ENCODE data around the gene CCDC171.
"Not testable (repeated sequence)": the region's sequence is repeated elsewhere in the genome, so short reads cannot be mapped to it uniquely, and the experiment has no call there.

CCDC171 gene

DNA sequence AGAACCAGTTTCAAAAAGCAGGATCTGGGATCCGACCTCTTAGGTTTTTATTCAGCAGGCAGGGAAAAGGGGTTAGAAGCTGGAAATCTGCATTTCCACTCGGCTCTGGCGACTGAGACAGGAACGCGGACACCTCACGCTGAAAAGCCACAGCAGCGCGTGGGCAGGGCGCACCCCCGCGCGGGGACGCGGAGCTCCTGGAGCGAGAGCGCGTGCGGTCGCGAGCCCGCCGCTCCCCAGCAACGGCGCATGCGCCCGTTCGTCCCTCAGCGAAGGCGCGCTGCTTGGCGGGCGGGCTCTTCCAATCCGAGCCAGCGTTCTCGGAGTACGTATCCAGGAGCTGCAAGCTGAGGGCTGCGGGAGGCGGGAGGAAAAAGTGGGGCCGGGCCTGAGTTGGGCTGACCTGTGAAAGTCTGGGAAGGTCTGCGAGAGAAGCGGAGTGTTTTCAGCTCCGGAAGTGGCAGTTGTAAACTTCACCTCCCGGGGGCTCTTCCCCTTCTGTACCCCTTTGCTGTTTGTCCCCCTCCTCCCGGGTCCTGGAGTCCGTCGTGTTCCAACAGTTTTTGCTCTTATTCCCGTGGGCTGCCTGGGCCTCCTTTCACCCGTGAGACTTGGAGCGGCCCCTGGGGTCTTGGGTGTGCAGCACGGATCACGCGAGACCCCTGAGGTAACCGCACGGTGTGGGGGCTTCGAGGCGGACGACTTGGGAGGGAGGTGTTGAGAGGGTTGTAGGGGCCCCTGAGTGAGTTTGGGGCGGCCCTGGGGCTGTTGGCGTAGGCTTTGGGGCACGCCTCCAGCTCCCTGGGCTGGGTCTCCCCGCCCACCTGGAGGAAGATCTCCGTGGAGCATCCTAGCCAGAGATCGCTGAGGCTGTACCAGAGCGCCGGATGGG lies at the start of gene CCDC171:
Gene CCDC171, plus strand, starts transcription at position 408 of the 892 bp plus-strand sequence. CDS start 11,046 bp downstream, outside the sequence.
- DNase-seq, result peak; percentile 100

DNA sequence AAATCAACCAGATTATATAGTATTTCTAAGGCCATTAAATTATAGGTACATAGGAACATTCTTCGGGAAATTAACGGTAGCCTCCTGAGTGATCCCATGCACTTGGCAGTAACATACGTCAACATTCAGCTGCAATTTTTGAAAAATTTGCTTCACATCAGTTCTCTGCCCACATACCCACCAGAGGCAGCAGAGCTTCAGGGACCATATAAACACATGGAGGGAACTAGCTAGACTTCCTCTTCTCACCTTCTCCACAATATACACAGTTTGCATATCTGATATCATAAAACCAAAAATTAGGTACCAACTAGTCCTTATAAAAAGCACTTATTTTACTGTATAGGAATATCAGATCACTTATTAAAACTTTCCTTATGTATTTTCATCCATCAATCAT lies 46.9 kb upstream of the CCDC171 start:
- no peak for DNase-seq

DNA sequence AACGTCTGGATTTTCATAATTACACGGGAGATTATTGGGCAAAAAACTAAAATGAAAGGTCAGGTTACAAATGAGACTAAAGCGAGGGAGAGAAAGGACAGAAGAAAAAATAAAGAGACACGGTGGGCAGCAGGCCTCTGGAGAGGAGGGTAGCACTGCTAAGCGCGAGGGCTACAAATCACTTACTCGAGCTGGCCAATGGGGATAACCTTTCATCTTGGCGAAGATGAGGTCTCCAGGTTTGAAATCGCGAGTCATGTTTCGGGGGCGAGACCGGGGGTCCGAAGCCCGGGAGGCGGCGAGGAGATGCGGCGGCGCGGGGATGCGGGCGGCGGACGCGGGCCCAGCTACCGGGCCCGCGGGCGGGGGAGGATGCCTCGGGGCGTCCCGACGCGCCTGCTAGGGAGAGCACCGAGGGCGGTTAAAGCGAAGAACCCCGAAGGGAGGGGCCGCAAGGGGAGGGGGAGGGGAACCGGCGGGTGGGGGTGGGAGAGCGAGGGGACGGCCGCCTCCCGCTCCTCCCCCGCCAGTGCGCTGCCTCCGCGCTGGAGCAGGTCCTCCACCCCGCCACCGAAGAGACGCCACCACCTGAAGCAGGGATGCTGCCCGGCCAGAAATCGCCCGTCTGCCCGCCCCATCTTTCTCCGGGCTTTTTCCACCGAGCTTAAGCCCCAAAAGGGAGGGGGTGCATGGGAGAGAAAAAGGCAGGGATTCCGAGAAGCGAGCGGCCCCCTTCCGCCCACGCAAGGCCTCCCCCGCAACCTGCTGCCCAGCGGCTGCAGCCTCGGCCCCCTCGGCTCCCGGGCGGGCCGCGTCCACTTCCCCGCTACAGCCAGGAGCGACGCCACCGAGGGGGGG lies 42.7 kb upstream of the CCDC171 start:
- DNase-seq, result peak; percentile 80

DNA sequence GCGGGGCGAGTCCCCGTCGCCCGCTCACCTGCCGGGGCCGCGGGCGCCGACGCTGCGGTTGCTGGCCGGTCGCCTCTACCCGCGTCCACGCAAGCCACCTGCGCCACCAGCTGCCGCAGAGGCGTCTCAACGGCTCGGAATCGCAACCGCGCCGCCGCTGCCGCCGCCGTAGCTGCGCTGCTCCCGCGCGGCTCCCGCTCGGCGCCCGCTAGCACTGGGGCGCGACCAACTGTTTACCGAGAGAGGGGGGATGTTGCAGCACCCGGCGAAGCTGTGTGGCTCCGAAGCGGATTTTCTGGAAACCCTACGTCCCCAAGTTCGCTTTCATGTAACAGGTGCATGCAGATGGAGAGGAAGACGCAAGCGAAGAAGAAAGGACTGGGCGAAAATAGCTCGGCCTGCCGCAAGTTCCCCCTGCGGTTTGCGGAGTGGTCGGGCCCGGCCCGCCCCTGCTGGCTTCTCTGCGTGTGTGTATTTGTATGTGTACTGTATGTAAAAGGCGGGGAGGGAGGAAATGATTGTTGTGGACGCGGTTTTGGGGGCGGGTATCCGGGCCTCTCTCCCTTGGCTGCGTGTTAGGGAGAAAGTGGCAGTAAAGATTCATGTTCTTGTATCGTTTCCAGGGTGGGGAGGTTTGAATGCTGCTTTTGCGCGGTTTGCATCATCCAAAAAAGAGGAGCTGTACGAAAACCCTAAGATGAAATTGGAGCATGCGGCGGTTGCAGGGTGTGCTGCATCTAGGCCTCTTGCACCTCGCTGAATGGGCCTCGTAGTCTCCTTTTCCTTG lies 41.9 kb upstream of the CCDC171 start, which contains the start of gene PSIP1:
Gene PSIP1, minus strand, starts transcription at position 182 of the 787 bp plus-strand sequence. CDS start 782 bp downstream, outside the sequence.
- DNase-seq, result peak; percentile 99

DNA sequence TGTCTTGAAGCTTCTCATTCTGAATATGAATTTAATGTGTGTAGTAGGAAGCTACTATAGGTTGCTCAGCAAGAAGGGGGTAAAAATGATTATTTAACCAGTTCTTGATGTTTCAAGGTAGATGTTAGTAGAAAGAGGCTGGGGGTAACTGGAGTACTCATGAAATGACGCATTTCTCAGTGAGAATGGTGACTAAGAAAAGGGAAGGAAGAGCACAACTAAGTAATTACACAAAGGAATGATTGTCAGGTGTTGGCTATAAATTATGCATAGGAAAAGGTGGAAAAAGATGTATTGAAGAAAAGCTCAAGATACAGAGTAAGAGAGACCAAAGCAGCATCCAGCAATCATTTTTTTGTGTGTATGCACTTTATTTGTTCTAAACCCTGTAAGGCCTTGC lies 40.6 kb upstream of the CCDC171 start:
- peak; percentile 71 for DNase-seq

DNA sequence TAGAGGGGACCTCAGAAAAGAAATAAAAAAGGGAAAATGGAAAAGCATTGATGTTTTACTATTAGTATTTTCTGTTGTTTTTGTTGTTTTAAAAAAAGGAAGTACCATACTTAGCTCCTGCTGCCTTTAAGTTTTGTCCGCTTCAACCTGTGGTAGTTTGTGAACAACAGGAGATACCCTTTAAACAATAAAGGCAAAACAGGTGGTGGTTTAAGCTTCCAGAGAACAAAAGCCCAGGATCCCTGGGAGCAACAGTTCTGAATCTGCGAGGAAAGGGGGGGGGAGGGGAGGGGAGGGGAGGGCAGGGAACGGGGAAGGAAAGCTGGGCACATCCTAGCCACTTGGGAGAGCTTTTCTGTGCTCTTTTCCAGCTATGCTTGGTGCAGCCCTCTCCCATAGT lies 40.0 kb upstream of the CCDC171 start:
- peak; percentile 54 for DNase-seq

DNA sequence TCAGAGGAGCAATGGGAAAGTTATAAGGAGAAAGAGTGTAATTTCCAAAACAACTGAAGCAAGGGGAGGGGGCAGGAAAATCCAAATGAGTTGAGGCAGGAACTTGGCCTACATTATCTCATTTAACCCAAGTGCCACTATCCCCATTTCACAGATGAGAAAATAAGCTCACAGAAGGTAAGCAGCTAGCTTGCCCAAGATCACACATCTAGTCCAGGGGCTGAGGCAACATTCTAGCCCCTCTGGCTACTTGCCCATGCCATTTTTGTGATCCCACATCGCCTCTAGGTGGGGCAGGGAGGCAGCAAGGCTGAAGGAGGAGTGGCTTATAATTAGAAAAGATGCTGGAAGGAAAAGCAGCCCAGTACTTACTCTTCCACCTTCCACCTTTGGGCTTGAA lies 39.5 kb upstream of the CCDC171 start:
- peak; percentile 52 for DNase-seq

DNA sequence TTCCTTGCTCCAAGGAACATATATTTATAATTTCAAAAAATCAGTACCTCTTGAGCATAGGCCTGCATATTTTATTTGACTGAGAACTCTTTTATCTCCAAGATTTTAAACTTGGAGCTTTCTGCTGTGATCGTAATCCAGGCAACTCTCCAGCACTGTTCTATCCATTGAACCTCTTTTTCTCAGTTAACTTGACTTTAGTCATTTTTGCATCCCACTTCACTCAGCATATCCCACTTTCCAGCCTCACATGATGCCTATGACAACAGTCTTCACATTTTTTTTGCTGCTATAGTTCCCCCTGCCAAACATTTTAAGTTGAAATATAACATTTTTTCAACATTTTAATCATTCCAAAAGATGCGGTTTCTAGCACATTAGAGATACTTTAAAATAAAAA lies 33.0 kb upstream of the CCDC171 start:
- no peak for DNase-seq

DNA sequence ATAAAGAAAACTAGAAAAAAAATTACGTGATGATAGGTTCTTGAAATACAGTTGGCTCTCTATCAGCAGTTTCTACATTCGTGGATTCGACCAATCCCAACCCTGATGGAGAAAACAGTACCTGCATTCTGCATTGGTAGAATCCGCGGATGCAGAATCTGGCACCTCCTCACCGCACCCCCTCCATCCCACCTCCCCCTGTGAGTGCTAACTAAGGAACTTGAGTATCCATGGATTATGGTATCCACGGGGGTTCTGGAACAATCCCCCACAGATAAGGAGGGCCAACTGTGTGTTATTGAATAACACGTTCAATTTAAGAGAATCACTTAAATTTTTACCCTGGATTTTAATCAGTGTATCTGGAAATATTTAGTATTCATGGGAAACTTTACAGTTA lies 31.6 kb upstream of the CCDC171 start:
- no peak for DNase-seq

DNA sequence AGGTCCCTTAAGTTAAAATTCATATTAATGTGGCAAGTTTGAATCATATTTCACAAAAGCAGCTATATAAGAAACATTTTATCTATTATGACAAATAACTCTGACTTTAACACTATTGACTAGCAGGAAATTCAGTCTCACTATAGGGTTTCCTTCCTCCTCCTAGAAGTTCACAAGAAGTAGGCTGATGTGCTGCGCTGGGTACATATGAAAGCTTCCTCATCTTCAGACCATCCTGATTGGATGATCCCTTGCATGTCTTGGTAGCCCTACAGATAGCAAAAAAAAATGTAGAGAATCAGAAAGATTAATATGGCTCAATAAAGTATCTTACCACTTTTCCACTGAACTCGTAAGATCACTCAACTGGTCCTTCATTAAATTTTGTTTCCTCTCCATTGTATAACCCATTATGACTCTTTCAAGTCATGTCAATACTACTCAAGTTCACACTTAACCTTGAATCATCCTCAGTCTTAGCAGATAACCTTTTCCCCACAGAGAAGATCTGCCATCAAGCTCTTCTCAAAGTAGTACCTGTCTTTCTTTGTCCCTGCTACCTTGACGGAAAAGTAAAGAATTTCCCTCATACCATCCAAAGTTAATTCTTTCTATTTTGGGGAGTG lies 30.6 kb upstream of the CCDC171 start:
- DNase-seq, result no peak

DNA sequence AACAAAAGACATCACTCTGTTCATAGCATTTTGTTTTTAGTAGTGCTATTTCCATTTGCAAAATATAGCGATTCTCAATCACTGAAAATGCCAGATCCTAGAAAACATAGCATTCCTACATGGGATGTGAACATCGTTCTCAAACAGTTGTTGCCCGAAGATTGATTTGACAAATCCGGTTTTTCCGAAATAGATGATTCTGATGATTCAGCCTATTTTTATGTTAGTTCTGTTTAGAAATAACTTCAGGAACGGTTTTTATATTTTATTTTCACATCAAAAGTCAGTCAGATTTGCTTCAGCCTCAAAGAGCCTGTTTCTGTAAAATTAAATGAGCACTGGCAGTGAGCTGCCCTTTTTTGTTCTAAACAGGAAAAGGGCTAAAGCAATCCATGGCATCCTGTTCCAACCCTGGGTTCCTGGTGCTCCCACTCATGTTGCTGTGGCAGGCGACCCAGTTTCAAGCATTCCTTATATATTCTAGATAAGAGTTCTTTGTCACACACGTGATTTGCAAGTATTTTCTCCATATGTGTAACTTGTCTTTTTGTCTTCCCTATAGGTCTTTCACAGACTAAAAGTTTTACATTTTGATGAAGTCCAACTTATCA lies 27.9 kb upstream of the CCDC171 start:
- DNase-seq, result no peak

DNA sequence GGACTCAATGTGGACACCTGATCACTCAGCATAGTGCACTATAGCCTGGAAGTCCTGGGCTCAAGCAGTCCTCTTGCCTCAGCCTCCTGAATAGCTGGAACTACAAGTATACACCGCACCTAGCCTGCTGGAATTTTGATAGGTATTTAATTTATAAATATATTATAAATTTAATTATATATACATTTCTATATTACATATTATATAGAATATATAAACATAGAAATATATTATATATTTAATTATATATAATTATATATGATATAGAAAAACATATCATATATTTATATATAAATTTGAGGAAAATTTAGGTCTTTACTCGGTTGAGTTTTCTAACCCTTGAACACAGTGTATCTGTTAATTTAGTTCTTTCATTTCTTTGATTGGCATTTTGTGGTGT lies 26.9 kb upstream of the CCDC171 start:
- DNase-seq, result no peak

DNA sequence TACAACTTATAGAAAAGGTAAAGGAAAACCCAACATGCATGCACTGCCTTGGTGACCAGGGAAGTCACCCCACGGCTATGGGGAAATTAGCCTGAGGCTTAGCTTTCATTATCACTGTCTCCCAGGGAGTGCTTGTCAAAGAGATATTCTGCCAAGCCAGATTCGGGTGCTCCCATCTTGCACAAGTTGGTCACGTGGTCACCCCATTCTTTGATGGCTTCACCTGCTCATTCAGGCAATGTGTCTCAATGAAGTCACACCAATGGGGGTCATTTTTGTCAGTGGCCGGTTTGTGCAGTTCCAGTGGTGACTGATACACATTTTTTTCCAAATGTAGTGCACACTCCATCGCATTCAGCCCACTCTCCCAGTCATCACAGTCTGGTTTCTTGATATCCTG lies 25.8 kb upstream of the CCDC171 start:
- DNase-seq, result not testable (repeated sequence)

DNA sequence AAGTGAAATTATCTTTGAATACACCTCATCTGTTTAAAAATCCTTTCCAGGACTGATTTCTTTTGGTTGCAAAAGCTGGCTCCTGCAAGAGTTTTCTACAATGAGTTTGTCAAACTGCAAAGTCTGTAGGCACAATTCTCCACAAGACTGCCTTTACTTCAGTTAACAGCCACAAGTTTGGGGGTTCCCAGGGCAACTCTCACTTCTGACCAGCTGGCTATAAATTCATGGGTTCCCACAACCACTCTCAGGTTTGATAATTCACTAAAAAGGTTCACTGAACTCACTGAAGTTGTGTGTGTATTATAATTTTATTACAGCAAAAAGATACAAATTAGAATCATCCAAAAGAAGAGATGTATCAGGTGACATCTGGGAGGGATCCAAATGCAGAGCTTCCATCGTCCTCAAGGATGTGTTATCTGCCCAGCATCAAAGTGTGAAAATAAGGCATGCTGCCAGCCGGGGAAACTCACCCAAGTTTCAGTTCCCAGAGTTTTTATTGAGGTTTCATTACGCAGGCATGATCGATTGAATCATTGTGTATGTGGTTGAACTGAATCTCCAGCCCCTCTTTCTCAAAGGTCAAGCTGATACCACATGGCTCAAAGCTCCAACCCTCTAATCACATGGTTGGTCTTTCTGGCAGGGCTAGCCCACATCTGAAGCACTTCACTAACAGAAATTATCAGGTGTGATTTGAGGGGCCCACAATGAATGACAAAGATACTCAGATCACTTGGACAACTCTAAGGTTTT lies 23.1 kb upstream of the CCDC171 start:
- no peak for DNase-seq

DNA sequence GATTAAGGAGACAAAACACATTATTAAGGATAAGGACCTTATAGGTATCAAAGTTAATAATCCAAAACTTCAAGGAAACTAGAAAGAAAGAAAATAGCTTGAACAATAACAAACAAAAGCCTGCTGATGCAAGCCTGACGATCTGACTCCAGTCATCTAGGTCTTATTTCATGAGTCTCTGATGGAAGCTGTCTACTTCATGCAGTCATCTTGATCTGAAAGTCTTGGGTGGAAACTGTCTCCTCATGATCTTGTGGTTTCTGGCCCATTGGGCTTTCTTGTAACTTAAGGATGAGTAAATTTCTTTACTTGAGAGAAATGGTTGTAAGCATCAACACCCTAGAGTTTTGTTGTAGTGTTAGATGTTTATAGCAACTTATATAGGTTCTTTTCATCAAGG lies 21.5 kb upstream of the CCDC171 start:
- DNase-seq, result no peak

DNA sequence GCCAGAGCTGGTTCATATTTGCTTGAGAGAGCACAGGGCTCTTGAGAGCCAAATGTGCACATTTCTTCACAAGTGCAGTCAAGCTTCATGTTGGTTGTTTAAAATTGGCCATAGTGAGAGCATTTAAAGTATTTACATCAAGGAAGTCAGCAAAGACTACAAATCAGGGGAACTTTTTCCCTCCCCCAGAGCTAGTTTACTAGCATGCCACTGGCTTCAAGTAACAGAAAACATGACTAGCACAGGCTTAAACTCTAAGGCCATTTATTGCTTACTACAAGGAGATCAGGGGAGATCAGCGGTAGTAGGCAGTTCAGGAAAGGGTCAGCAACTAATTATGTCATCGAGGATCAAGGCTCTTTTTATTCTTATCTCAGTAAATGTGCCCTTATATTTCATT lies 11.0 kb upstream of the CCDC171 start:
- no peak for DNase-seq

DNA sequence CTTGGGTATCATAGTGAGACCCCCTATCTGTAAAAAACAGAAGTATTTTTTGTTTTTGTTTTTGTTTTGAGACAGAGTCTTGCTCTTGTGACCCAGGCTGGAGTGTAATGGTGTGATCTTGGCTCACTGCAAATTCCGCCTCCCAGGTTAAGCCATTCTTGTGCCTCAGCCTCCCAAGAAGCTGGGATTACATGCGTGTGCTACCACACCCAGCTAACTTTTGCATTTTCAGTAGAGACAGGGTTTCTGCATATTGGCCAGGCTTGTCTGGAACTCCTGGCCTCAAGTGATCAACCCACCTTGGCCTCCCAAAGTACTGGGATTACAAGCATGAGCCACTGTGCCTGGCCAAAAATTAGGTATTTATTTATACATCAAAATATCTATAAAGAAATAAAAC lies 10.2 kb upstream of the CCDC171 start:
- DNase-seq, result no peak

DNA sequence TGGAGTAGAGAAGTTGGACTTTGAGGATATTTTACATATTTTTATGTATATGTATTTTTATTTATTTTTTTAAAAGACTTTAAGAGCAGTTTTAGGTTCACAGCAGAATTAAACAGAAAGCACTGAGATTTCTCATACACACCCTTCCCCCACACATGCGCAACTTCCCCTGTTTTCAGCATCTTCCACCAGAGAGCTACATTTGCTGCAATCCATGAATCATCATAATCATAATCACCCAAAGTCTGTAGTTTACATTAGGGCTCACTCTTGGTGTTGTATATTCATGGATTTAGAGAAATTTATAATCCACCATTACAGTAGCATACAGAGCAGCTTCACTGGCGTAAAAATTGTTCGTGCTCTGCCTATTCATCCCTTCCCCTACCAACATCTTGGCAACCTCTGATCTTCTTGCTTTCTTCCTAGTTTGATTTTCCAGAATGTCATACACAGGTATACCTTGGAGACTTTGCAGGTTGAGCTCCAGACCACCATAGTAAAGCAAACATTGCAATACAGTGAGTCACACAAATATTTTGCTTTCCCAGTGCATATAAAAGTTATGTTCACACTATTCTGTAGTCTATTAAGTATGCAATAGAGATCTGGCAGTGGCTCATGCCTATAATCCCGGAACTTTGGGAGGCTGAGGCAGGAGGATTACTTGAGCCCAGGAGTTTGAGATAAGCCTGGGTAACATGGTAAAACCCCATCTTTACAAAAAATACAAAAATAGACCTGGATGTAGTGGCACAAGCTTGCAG lies 9.6 kb upstream of the CCDC171 start:
- DNase-seq, result no peak

DNA sequence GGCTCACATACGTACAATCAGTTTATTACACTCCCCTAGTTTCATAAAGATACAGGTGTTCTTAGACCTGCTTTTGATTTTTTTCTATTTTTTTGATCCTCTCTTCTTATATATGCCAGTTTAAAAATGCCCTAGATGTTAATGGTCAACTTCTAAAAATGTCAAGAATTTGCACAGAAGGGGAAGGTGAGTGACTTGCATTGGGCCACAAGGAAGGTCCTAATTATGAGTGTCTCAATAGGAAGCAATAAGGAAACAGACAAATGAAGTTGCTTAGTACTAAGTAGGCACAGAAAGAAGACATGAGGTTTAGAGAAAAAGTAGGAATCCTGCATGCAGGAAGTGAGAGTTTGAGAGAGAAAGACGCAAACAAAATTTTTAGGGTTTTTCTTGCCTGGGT lies 3.2 kb upstream of the CCDC171 start:
- no peak for DNase-seq

DNA sequence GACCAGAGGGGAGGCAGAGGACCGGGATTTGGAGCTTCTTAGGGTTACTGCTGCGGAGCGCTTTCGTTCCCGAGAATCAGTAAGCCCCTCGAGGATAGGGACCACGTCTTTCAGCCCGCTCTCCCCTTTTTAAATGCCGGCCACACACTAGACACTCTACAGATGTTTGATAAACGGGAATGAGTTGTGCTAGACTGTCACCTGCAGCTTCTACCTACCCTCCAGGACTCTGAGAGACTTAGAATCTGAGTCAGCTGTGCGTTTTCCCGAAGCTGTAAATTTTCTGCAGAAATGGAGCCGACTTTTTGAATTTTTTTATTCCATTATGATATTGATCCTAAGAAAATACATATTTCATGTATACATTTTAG lies 670 bp downstream of the CCDC171 start:
- DNase-seq, result no peak

DNA sequence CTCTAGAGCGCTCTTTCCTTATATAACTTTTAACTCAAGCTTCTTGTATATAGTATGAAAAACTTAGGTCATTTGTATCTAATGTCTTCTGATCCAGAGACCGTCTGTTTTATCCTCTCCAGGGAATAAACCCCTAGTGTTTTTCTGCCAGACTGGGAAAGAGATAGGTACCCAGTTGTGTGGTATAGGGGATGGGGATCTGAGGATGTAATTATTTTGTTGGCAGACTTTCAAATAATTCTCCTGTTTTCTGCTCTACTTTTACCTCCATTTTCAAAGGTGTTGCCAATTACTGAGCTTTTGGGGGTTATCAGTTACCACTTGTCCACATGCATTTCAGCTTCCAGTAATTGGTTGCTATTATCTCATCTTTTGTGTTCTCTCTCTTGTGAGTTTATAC lies 17.9 kb downstream of the CCDC171 start:
- peak; percentile 100 for DNase-seq
